DOHH2 (cell line): ENCODE results near the gene PKIG.

Source experiments
- H3F3A ChIP-seq: fragments of 200-600 bp; sonication (generic), shearing (Covaris generic); 2 replicates; pipeline ENCODE4 v1.6.0; 2016; ENCODE audit warnings: antibody characterized with exemption, mild to moderate bottlenecking; ENCODE audit not compliant: control insufficient read depth, insufficient read depth
- H3K27ac ChIP-seq: fragments of 200-600 bp; sonication (generic); 2 replicates; pipeline ENCODE4 v1.5.1; 2014; ENCODE audit warnings: low read depth, mild to moderate bottlenecking, low read length, moderate library complexity
- H3K27me3 ChIP-seq: fragments of 200-600 bp; sonication (generic); 2 replicates; pipeline ENCODE4 v1.6.1; 2014; ENCODE audit warnings: mild to moderate bottlenecking, low read length, mixed read lengths; ENCODE audit not compliant: control insufficient read depth
- H3K36me3 ChIP-seq: fragments of 200-600 bp; sonication (generic); 2 replicates; pipeline ENCODE4 v1.6.1; 2014; ENCODE audit warnings: mild to moderate bottlenecking, low read length, moderate library complexity, mixed read lengths; ENCODE audit not compliant: control insufficient read depth
- H3K4me1 ChIP-seq: fragments of 200-600 bp; sonication (generic); 2 replicates; pipeline ENCODE4 v1.6.1; 2014; ENCODE audit warnings: mild to moderate bottlenecking, low read length, mixed read lengths; ENCODE audit not compliant: control insufficient read depth
- H3K4me2 ChIP-seq: fragments of 200-600 bp; sonication (generic); 2 replicates; pipeline ENCODE4 v1.6.0; 2014; ENCODE audit warnings: mild to moderate bottlenecking, low read length, moderate library complexity
- H3K4me3 ChIP-seq: fragments of 200-600 bp; sonication (generic); 2 replicates; pipeline ENCODE4 v1.5.1; 2014; ENCODE audit warnings: mild to moderate bottlenecking, low read length, mixed read lengths
- H3K79me2 ChIP-seq: fragments of 200-600 bp; sonication (generic); 2 replicates; pipeline ENCODE4 v1.6.1; 2014; ENCODE audit warnings: mild to moderate bottlenecking, low read length, mixed read lengths; ENCODE audit not compliant: control insufficient read depth
- H3K9me2 ChIP-seq: fragments of 200-600 bp; sonication (generic); replicated peaks from 2 replicates; pipeline ENCODE4 v1.6.1; 2014; ENCODE audit warnings: mild to moderate bottlenecking, low read length, mixed read lengths; ENCODE audit not compliant: control insufficient read depth
- H3K9me3 ChIP-seq: fragments of 200-600 bp; sonication (generic); 2 replicates; pipeline ENCODE4 v1.6.1; 2014; ENCODE audit warnings: antibody characterized with exemption, low read length, mixed read lengths; ENCODE audit not compliant: control insufficient read depth, insufficient read depth
- H4K20me1 ChIP-seq: fragments of 200-600 bp; sonication (generic); 2 replicates; pipeline ENCODE4 v1.6.0; 2014; ENCODE audit warnings: low read depth, mild to moderate bottlenecking, antibody characterized with exemption, low read length, moderate library complexity; ENCODE audit not compliant: control insufficient read depth, insufficient read depth
- EZH2phosphoT487 ChIP-seq: fragments of 200-600 bp; sonication (generic); IDR thresholded peaks from 2 replicates; pipeline ENCODE4 v1.6.1; 2017; ENCODE audit warnings: borderline replicate concordance, mild to moderate bottlenecking, antibody characterized with exemption, low read length, moderate library complexity, mixed read lengths
- TF ChIP-seq, protein P1 (sequence below): fragments of 200-600 bp; sonication (generic); IDR thresholded peaks from one replicate; pipeline ENCODE4 v1.5.1; 2014; ENCODE audit warnings: antibody characterized with exemption, mild to moderate bottlenecking, low read depth, low read length; ENCODE audit not compliant: poor library complexity, severe bottlenecking

The PKIG gene

GRCh38 chr20:44633872-44634600, 51.7 kb downstream of the PKIG start:
- H3K36me3 ChIP-seq, result peaks cover 7% of the 10 kb centered on the region; the same call in 1 of the 2 replicates
- no peaks in the 10 kb centered on the region for H3K9me3 ChIP-seq

DNA sequence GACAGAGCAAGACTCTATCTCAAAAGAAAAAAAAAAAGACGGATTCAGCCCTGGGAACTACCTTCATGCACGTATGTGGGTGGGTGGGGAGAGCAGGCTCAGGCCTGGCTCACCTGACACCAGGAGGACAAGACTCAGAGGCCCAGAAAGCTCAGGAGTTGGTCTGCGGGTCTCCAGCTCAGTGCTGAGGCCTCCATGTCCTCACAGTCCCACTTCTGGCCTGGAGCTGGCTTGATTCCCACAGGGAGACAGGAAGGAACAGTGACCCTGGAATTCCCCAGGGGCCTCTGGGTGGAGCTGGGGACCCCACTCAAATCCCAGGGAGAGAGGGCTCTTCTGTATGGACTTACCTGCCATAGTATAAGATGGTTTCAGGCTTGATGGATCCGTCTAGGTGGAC, 53.5 kb downstream of the PKIG start:
- Histone ChIP-seq H3F3A (no peaks in the 10 kb centered on the region), H3K36me3 (peaks cover 9% of the 10 kb centered on the region), H4K20me1 (no peaks in the 10 kb centered on the region)

More at GRCh38 chr20:44633872-44634600, 51.7 kb downstream of the PKIG start:
- H4K20me1 ChIP-seq, result no peaks in the 10 kb centered on the region
- peaks cover 7% of the 10 kb centered on the region for H3K4me1 ChIP-seq
- no peaks in the 10 kb centered on the region for H3F3A ChIP-seq
- TF ChIP-seq, protein P1, sequence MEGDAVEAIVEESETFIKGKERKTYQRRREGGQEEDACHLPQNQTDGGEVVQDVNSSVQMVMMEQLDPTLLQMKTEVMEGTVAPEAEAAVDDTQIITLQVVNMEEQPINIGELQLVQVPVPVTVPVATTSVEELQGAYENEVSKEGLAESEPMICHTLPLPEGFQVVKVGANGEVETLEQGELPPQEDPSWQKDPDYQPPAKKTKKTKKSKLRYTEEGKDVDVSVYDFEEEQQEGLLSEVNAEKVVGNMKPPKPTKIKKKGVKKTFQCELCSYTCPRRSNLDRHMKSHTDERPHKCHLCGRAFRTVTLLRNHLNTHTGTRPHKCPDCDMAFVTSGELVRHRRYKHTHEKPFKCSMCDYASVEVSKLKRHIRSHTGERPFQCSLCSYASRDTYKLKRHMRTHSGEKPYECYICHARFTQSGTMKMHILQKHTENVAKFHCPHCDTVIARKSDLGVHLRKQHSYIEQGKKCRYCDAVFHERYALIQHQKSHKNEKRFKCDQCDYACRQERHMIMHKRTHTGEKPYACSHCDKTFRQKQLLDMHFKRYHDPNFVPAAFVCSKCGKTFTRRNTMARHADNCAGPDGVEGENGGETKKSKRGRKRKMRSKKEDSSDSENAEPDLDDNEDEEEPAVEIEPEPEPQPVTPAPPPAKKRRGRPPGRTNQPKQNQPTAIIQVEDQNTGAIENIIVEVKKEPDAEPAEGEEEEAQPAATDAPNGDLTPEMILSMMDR, result no peak
- TF ChIP-seq EZH2phosphoT487, result no peak
- no peak overlapping the region for H3K27ac ChIP-seq
- H3K79me2 ChIP-seq, result no peaks in the 10 kb centered on the region
- H3K4me3 ChIP-seq, result no peak overlapping the region
- no peaks in the 10 kb centered on the region for H3K9me2 ChIP-seq
- no peaks in the 10 kb centered on the region for H3K27me3 ChIP-seq
- H3K4me2 ChIP-seq, result no peak overlapping the region

DNA sequence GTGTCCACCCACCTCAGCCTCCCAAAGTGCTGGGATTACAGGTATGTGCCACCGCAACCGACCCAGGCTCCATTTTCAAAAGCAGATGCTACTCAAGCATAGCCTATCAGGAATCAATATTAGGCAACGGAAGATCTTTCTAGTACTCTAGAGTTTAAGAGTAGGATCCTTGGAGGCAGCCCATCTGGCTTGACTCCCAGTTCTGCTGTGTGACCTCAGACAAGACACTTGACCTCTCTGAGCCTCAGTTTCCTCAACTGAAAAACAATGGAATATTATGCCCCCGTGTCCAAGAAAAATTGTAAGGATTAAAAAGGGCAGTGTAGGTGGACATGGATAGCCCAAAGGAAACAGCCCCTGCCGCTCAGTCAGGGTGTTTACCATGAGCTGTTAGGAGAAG, 54.7 kb downstream of the PKIG start:
- TF ChIP-seq EZH2phosphoT487, result no peak
- TF ChIP-seq, protein P1, result no peak

More for the DNA sequence above, 53.5 kb downstream of the PKIG start:
- no peaks in the 10 kb centered on the region for H3K27me3 ChIP-seq
- H3K9me3 ChIP-seq, result no peaks in the 10 kb centered on the region
- no peaks in the 10 kb centered on the region for H3K79me2 ChIP-seq
- no peaks in the 10 kb centered on the region for H3K9me2 ChIP-seq
- TF ChIP-seq, protein P1, result no peak
- TF ChIP-seq EZH2phosphoT487, result no peak
- no peak overlapping the region for H3K4me3 ChIP-seq
- H3K27ac ChIP-seq, result no peak overlapping the region
- H3K4me2 ChIP-seq, result no peak overlapping the region
- H3K4me1 ChIP-seq, result peaks cover 10% of the 10 kb centered on the region

More for the DNA sequence above, 54.7 kb downstream of the PKIG start:
- H3F3A ChIP-seq, result no peaks in the 10 kb centered on the region
- H3K27me3 ChIP-seq, result no peaks in the 10 kb centered on the region
- H3K9me3 ChIP-seq, result no peaks in the 10 kb centered on the region
- no peaks in the 10 kb centered on the region for H4K20me1 ChIP-seq
- no peak overlapping the region for H3K4me3 ChIP-seq
- peaks cover 19% of the 10 kb centered on the region for H3K4me1 ChIP-seq
- peaks cover under 1% of the 10 kb centered on the region; the same call in 1 of the 2 replicates for H3K79me2 ChIP-seq
- H3K27ac ChIP-seq, result no peak overlapping the region
- H3K36me3 ChIP-seq, result peaks cover 11% of the 10 kb centered on the region
- H3K4me2 ChIP-seq, result no peak overlapping the region
- no peaks in the 10 kb centered on the region for H3K9me2 ChIP-seq
